HG02884 (cell line): ENCODE results near the gene HSPA1A.
"Not testable (repeated sequence)": the region's sequence is repeated elsewhere in the genome, so short reads cannot be mapped to it uniquely, and the experiment has no call there.

Experiments
- ATAC-seq: cut with Tn5 transposase; IDR thresholded peaks from one replicate; pipeline ENCODE4 v1.9.1; 2021; ENCODE audit warnings: mild to moderate bottlenecking, moderate library complexity; ENCODE audit not compliant: unreplicated experiment

HSPA1A gene

DNA sequence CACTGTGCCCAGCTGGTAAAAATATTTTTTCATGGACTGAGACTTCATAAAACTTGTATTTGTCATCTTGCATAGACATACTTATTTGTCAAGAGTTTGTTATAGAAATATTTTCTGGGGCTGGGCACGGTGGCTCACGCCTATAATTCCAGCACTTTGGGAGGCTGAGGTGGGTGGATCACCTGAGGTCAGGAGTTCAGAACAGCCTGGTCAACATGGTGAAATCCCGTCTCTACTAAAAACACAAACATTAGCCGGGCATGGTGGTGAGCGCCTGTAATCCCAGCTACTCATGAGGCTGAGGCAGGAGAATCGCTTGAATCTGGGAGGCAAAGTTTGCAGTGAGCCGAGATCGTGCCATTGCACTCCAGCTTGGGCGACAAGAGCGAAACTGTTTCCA lies 6.7 kb upstream of the HSPA1A start:
- not testable (repeated sequence) for ATAC-seq

DNA sequence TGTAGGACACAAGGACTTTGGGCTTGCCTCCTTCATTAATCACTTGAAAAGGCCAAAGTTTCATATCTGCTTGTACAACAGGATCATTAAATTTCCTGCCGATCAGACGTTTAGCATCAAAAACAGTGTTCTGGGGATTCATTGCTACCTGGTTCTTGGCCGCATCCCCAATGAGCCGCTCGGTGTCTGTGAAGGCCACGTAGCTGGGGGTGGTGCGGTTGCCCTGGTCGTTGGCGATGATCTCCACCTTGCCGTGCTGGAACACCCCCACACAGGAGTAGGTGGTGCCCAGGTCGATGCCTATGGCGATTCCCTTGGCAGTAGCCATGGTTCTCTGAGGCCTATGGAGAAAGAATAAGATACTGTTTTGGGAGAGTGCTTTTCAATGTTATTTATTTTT lies 3.7 kb upstream of the HSPA1A start:
- no peak for ATAC-seq

DNA sequence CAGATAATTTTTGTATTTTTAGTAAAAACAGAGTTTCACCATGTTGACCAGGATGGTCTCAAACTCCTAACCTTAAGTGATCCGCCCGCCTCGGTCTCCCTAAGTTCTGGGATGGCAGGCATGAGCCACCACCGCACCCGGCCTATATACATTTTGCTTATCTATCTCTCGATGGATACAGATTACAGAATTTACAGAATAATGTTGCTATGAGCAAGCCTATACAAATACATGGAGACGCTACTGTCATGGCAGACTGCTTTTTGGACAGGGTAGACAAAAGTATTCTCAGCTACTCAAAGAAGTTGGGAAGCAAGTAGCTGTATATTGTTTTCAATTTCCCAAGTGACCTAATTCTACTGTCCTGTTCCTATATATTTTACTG lies 1.9 kb upstream of the HSPA1A start:
- ATAC-seq: no peak

DNA sequence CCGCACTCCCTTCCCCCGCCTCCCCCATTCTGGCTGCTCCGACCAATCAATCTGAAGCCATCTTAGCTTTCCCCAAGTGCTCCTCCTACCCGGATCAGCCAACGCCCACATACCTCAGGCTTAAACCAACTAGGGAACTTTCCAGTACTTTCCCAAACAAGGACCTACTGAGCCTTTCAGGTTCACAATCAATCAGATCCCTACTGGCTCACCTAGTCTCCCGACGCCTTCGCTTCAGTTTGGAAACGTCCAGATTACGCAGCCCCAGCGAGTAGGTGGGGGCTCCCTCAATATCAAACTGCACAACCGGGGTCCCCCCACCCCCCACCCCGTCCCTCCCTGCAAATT lies 692 bp upstream of the HSPA1A start:
- no peak for ATAC-seq

DNA sequence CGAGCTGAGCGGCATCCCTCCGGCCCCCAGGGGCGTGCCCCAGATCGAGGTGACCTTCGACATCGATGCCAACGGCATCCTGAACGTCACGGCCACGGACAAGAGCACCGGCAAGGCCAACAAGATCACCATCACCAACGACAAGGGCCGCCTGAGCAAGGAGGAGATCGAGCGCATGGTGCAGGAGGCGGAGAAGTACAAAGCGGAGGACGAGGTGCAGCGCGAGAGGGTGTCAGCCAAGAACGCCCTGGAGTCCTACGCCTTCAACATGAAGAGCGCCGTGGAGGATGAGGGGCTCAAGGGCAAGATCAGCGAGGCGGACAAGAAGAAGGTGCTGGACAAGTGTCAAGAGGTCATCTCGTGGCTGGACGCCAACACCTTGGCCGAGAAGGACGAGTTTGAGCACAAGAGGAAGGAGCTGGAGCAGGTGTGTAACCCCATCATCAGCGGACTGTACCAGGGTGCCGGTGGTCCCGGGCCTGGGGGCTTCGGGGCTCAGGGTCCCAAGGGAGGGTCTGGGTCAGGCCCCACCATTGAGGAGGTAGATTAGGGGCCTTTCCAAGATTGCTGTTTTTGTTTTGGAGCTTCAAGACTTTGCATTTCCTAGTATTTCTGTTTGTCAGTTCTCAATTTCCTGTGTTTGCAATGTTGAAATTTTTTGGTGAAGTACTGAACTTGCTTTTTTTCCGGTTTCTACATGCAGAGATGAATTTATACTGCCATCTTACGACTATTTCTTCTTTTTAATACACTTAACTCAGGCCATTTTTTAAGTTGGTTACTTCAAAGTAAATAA lies 2.0 kb downstream of the HSPA1A start:
- ATAC-seq: not testable (repeated sequence)

DNA sequence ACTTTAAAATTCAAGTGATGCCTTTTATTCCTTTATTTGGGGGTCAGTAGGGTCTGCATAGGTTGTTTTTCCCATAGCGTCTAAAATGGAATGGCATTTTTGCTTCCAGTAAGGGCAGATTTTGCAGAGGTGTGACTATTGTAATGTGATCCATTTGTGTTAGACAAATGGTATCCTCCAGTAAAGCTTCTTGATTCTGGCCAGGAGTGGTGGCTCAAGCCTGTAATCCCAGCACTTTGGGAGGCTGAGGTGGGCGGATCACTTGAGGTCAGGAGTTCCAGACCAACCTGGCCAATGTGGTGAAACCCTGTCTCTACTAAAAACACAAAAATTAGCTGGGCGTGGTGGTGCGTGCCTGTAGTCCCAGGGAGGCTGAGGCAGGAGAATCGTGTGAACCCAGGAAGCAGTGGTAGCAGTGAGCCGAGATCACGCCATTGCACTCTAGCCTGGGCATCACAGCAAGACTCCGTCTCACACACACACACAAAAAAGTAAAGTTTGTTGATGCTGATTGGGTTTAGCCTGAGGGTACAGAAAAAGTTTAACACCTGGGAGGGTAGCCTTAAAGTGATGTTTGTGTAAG lies 2.7 kb downstream of the HSPA1A start:
- not testable (repeated sequence) for ATAC-seq

DNA sequence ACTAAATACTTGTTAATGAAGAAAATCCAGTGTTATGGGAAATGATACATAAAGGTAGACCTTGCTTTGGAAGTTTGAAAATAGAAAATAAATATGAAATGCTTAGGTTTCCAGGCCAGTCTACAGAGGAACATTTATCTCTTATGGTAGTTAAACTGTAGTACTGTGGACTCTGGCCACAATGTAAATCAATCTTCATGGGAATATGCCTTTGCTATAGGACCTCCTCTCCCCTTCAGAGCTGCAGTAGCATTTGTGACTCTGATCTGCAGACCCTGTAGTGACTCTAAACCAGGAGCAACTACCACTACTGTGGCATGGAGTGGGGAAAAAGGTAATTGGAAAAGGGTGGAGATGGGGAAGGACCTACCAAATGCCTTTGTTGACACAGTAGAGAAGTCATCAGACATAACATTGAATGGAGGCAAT lies 4.5 kb downstream of the HSPA1A start:
- no peak for ATAC-seq

DNA sequence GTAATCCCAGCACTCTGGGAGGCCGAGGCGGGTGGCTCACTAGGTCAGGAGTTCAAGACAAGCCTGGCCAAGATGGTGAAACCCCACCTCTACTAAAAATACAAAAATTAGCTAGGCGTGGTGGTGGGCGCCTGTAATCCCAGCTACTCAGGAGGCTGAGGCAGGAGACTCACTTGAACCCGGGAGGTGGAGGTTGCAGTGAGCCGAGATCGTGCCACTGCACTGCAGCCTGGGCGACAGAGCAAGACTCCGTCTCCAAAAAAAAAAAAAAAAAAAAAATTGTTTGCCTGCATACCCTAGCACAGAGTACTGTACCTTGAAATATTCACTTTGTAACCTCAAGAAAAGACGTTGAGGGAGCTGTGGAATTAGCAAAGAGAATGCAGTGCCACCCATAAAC lies 5.1 kb downstream of the HSPA1A start:
- not testable (repeated sequence) for ATAC-seq

DNA sequence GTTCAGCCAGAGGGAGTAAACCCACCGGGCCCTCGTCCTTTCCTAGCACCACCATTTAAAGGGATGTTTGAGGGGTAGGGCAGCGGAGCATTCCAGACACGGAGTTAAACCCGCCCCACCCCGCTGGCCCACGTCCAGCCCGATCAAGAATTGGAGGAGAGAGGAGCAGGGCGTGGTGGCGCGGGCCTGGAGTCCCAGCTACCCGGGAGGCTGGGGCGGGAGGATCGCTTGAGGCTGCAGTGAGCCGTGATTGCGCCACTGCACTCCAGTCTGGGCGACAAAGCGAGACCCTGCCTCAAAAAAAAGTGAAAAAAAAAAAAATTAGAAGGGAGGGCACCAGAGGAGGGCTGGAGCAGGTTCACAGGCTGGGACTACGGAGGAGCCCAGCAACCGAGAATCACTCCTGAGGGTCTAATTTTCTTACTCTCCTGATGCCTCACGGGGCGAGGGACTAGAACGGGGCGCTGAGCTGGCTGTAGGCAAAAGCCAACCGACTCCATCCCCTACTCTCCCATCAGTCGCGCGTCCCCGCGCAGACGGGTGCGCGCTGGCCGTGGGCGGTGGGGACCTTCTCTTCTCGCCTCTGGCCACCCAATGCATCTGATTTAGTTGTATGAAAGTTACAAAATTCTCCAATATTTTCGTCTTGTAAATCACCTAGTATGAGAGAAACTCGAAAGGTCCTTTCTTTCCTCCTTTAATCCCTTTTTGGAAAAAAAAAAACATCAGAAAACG lies 6.1 kb downstream of the HSPA1A start:
- no peak for ATAC-seq

DNA sequence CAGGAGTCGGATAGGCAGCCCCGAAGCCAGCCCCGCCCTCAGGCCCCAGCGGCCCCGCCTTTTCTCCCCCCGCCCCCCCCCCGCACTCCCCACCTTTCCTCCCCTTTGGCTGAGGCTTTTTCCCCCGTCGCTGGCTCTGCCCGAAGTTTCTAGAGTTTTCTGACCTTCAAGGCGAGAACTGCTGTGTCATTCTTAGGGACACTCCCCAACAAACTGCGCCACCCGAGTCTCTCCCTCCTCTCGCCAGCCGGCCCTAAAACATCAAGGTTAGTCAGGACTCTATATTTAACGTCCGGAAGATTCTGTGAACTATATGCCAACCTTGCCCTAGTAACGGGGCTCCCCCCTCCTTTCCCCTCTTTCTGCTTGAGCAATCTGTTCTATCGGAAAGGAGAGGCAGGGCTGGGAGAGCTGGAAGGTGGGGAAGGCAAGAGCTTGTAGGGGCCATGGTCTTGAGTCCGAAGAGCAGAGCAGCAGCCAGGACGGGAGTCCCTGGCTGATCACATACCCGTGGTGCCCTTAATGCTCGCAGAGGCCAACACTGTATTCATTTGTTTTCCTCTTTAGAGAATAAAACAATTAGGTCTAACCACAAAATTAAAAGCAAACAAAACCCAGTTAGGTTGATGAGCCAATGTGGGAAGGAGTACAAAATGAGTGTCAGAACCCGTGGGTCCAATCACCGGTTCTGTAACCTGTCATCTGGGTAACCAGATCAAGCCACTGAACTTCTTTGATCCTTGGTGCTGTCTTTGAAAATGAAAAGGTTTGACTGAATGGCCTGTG lies 6.9 kb downstream of the HSPA1A start:
- ATAC-seq: no peak

DNA sequence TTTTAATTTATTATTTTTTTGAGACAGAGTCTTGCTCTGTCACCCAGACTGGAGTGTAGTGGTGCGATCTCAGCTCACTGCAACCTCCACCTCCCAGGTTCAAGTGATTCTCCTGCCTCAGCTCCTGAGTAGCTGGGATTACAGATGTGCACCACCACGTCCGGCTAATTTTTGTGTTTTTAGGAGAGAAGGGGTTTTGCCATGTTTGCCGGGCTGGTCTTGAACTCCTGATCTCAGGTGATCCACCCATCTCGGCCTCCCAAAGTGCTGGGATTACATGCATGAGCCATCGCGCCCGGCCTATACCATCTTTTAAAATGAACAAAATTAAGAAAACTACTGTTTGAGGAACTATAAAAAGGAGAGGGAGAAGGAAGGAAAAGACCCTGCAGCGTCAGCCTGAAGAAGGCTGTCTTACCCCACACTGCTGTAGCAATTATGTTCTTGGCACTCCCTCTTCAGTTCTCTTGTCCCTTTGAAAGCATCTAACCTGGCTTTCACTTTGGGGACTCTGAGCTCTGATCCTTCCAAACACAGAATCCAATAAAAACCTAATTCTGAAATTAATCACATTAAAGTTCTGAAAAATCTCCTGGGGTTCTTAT lies 8.4 kb downstream of the HSPA1A start:
- not testable (repeated sequence) for ATAC-seq

DNA sequence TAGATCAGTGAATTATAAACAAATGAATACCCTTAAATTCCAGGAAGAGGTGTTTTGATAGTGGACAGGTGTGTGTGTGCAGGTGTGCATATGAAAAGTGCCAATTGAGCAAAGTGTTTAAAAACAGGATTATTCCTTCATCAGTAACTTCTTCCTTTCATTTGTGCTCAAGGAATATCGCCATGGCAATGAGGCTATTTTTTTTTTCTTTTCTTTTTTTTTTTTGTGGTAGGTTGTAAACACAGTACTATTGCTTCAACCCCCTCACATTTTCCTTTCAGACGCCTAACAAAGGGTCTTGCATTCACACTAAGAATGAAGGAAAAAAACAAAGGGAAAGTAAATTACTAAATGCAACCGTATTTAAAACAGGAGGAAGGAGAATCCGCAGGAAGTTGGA lies 10.2 kb downstream of the HSPA1A start:
- ATAC-seq: no peak

DNA sequence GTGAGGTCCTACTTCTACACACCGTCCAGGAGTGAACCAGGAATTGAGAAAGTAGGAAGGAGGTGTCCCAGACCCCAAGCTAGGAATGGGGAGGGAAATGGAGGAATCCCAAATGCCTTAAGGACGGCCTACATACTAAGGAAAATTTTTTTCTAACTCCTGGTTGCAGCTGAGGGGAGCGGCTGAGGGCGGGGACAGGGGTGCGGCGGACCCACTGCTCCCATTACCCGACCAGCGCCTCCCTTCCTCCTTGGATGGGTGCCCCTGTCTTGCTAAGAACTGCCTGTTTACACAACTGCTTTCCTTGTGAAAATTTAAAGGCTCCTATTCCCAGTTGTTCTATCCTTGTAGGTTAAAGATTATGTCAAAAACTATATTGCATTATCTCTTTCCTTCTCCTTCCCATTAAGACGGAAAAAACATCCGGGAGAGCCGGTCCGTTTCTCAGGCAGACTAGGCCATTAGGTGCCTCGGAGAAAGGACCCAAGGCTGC lies 11.5 kb downstream of the HSPA1A start:
- ATAC-seq: no peak

DNA sequence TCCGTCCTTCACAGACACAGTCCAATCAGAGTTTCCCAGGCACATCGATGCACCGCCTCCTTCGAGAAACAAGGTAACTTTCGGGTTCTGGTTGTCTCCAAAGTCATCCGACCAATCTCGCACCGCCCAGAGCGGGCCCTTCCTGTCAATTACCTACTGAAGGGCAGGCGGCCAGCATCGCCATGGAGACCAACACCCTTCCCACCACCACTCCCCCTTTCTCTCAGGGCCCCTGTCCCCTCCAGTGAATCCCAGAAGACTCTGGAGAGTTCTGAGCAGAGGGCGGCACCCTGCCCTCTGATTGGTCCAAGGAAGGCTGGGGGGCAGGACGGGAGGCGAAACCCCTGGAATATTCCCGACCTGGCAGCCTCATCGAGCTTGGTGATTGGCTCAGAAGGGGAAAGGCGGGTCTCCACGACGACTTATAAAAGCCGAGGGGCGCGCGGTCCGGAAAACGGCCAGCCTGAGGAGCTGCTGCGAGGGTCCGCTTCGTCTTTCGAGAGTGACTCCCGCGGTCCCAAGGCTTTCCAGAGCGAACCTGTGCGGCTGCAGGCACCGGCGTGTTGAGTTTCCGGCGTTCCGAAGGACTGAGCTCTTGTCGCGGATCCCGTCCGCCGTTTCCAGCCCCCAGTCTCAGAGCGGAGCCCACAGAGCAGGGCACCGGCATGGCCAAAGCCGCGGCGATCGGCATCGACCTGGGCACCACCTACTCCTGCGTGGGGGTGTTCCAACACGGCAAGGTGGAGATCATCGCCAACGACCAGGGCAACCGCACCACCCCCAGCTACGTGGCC lies 12.1 kb downstream of the HSPA1A start, which contains the start of gene HSPA1B:
Gene HSPA1B, plus strand, starts transcription at position 453 of the 794 bp plus-strand sequence. Its CDS starts 213 bp downstream, at position 666.
- ATAC-seq: peak; percentile 61

DNA sequence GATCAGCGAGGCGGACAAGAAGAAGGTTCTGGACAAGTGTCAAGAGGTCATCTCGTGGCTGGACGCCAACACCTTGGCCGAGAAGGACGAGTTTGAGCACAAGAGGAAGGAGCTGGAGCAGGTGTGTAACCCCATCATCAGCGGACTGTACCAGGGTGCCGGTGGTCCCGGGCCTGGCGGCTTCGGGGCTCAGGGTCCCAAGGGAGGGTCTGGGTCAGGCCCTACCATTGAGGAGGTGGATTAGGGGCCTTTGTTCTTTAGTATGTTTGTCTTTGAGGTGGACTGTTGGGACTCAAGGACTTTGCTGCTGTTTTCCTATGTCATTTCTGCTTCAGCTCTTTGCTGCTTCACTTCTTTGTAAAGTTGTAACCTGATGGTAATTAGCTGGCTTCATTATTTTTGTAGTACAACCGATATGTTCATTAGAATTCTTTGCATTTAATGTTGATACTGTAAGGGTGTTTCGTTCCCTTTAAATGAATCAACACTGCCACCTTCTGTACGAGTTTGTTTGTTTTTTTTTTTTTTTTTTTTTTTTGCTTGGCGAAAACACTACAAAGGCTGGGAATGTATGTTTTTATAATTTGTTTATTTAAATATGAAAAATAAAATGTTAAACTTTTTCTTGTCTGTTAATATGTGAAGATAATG lies 14.4 kb downstream of the HSPA1A start:
- ATAC-seq: no peak

DNA sequence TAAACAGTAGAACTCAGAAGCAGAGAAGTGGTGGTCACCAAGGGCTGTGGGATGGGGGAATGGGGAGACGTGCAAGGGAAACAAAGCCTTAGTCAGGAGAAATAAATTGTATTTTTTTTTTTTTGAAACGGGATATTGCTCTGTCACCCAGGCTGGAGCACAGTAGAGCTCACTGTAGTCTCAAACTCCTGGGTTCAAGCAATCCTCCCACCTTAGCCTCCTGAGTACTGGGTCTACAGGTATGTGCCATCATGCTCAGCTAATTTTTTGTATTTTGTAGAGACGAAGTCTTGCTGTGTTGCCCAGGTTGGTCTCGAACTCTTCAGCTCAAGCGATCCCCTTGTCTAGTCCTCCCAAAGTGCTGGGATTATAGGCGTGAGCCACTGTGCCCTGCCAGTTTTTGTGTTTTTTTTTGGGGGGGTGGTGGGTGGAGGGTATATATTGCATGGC lies 15.6 kb downstream of the HSPA1A start:
- no peak for ATAC-seq

DNA sequence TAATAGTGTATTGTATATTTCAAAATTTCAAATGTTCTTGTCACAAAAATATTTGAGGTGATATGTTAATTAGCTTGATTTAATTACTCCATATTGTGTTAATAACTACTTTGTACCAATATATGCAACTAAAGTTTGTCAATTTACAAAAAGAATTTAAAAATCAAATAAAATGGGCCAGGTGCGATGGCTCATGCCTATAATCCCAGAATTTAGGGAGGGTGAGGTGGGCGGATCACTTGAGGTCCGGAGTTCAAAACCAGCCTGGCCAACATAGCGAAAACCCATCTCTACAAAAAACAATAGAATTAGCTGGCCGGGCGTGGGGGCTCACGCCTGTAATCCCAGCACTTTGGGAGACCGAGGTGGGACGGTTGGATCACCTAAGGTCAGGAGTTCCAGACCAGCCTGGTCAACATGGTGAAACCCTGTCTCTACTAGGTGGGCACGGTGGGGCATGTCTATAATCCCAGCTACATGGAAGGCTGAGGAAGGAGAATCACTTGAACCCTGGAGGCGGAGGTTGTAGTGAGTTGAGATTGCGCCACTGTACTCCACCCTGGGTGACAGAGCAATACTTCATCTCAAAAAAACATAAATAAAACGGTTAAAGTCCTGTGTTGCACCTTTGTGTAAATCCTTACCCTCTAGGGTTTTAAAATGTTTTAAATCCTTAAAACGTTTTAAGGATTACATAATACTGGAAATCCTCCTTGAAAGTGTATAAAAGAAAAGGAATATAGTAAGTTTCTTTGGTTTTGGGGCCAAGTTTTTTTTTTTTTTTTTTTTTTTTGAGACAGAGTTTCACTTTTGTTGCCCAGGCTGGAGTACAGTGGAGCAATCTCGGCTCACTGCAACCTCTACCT lies 16.2 kb downstream of the HSPA1A start:
- ATAC-seq: no peak
